Ascending aorta (tissue), 2 donors: Measurements from ENCODE around the gene STAC. TPM values are rescaled to one million over a fixed set of nuclear protein-coding genes. Genes with fewer than 3 reads are reported as not detected.
"Not testable (repeated sequence)": the region's sequence is repeated elsewhere in the genome, so short reads cannot be mapped to it uniquely, and the experiment has no call there.

Experiments
- DNase-seq, 2 donors: peaks; one replicate each; pipeline ENCODE4 v3.0.0-alpha.2; 2019; ENCODE audit warnings: low spot score in 2 of 2
- H3K27ac ChIP-seq, 2 donors: fragments of 200-600 bp; sonication (generic); one replicate each; pipeline ENCODE4 v1.5.1; 2016 to 2017; ENCODE audit warnings: mild to moderate bottlenecking in 1 of 2
- H3K27me3 ChIP-seq: fragments of 200-600 bp; sonication (generic); one replicate; pipeline ENCODE4 v1.5.1; 2017
- H3K36me3 ChIP-seq, 2 donors: fragments of 200-600 bp; sonication (generic); one replicate each; pipeline ENCODE4 v1.5.1; 2016
- H3K4me1 ChIP-seq, 2 donors: fragments of 200-600 bp; sonication (generic); one replicate each; pipeline ENCODE4 v1.5.1; 2016 to 2017; ENCODE audit warnings: mild to moderate bottlenecking in 1 of 2
- H3K4me3 ChIP-seq, 2 donors: fragments of 200-600 bp; sonication (generic); one replicate each; pipeline ENCODE4 v1.5.1; 2016 to 2017; ENCODE audit warnings: mild to moderate bottlenecking in 1 of 2
- H3K9me3 ChIP-seq, 2 donors: fragments of 200-600 bp; sonication (generic); one replicate each; pipeline ENCODE4 v1.5.1; 2016
- intact Hi-C: fragments of 100-400 bp; cut with DNase I; formaldehyde crosslinking; loops from one replicate; pipeline ENCODE4 v1.15.1; 2023
- total RNA-seq: library from RNA; depleted of rRNA; stranded (reverse); fragments of >200 nt; gene quantifications from one replicate; pipeline ENCODE4 v1.1.0, GENCODE V29; 2016
- TF ChIP-seq, protein P1 (sequence below), 3 experiments: fragments of 200-600 bp in 2 of 3; fragments of 450-650 bp in 1 of 3; sonication (generic) in 2 of 3; IDR thresholded peaks; one replicate each; pipeline ENCODE4 v1.5.1; 2016 to 2019; ENCODE audit warnings: antibody characterized with exemption in 3 of 3, mild to moderate bottlenecking in 1 of 3, moderate library complexity in 1 of 3

Gene STAC
- total RNA-seq, 1 donor from 2014 or later: 16.0 TPM

DNA sequence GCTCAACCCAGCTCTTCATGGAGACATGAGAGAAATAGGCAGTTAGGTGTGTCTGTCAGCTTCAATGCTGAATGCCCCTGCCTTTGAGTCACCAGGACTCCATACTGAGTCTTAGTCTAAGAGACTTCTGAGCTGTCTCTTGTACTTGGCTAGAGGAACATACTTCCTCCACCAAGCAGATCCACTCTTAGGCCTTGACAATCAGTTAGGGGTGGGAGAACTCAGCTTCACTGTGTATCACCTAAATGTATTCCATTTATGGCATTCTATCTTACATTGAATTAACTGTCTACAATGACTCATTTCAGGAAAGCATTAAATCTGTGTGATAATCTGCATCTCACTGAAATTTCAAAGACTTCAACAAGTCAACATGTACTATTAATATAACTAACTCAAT lies 66.0 kb downstream of the STAC start:
- Histone ChIP-seq H3K27me3 (no peaks in the 10 kb centered on the region), H3K4me3 (no peak overlapping the region), H3K27ac (peak overlapping the region in 1 of 2 donors; percentile 27), H3K9me3 (no peaks in the 10 kb centered on the region), H3K36me3 (peaks cover 0 to 13% of the 10 kb centered on the region in 2 donors), H3K4me1 (no peaks in the 10 kb centered on the region)
- DNase-seq: no peak
- TF ChIP-seq, protein P1, sequence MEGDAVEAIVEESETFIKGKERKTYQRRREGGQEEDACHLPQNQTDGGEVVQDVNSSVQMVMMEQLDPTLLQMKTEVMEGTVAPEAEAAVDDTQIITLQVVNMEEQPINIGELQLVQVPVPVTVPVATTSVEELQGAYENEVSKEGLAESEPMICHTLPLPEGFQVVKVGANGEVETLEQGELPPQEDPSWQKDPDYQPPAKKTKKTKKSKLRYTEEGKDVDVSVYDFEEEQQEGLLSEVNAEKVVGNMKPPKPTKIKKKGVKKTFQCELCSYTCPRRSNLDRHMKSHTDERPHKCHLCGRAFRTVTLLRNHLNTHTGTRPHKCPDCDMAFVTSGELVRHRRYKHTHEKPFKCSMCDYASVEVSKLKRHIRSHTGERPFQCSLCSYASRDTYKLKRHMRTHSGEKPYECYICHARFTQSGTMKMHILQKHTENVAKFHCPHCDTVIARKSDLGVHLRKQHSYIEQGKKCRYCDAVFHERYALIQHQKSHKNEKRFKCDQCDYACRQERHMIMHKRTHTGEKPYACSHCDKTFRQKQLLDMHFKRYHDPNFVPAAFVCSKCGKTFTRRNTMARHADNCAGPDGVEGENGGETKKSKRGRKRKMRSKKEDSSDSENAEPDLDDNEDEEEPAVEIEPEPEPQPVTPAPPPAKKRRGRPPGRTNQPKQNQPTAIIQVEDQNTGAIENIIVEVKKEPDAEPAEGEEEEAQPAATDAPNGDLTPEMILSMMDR (IDR thresholded peaks at IDR 0.05): no peak
- intact Hi-C loops: no loop called here

DNA sequence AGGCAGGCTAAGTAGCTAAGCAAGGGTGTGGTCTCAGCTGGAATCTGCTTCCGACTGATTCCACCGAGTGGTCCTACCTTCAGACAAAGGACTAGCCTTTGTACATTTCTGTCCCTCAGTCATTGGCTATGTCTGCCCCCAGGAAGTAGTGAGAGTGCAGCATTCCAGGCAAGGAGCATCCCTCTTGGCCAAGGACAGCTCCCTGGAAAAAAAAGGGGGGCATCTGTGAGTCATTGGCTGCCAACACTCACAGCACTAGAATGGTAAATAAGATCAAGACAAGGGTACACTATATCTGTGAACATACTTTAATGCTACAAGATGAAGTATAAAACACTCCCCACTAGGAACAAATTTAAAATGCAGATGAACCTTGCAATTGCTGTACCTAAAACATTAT lies 66.8 kb downstream of the STAC start:
- H3K36me3 ChIP-seq: peaks cover 0 to 13% of the 10 kb centered on the region in 2 donors
- no peaks in the 10 kb centered on the region for H3K9me3 ChIP-seq
- no peak overlapping the region for H3K27ac ChIP-seq
- intact Hi-C loops: no loop called here
- no peaks in the 10 kb centered on the region for H3K4me1 ChIP-seq
- no peak for DNase-seq
- no peak overlapping the region for H3K4me3 ChIP-seq
- no peaks in the 10 kb centered on the region for H3K27me3 ChIP-seq
- TF ChIP-seq, protein P1 (IDR thresholded peaks at IDR 0.05): no peak

DNA sequence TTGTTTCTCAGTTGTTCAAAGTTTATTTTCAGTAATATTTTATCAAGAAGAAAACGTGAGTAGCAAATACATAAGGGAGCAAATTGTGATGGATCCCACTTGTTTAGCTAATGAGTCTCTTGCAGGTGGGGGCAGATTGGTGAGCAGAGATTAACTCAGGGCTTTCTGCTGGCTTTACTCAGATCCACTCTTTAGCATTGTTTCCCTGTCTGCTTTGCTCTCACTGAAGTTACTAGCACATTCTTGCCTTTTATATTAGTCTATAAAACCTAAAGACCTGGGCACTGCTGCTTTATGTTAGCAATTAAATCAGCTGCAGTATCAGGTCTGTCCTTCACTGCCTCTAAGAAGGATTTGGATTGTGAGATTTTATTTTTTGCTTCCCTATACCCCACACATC lies 71.5 kb downstream of the STAC start:
- DNase-seq: no peak
- Histone ChIP-seq H3K4me1 (peaks cover 0 to 4% of the 10 kb centered on the region in 2 donors), H3K4me3 (no peak overlapping the region), H3K36me3 (peaks cover 0 to 4% of the 10 kb centered on the region in 2 donors), H3K27me3 (no peaks in the 10 kb centered on the region), H3K27ac (no peak overlapping the region), H3K9me3 (no peaks in the 10 kb centered on the region)
- TF ChIP-seq, protein P1 (IDR thresholded peaks at IDR 0.05): no peak
- intact Hi-C loops: no loop called here

DNA sequence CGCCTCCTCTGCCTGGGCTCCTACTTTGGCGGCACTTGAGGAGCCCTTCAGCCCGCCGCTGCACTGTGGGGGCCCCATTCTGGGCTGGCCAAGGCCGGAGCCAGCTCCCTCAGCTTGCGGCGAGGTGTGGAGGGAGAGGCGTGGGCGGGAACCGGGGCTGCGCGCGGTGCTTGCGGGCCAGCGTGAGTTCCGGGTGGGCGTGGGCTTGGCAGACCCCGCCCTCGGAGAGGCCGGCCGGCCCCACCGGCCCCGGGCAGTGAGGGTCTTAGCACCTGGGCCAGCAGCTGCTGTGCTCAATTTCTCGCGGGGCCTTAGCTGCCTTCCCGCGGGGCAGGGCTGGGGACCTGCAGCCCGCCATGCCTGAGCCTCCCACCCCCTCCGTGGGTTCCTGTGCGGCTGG lies 72.9 kb downstream of the STAC start:
- H3K27me3 ChIP-seq, intact Hi-C loops, DNase-seq, H3K36me3 ChIP-seq, H3K9me3 ChIP-seq, H3K4me3 ChIP-seq, H3K27ac ChIP-seq: not testable (repeated sequence)
- peaks cover 0 to 12% of the 10 kb centered on the region in 2 donors for H3K4me1 ChIP-seq

DNA sequence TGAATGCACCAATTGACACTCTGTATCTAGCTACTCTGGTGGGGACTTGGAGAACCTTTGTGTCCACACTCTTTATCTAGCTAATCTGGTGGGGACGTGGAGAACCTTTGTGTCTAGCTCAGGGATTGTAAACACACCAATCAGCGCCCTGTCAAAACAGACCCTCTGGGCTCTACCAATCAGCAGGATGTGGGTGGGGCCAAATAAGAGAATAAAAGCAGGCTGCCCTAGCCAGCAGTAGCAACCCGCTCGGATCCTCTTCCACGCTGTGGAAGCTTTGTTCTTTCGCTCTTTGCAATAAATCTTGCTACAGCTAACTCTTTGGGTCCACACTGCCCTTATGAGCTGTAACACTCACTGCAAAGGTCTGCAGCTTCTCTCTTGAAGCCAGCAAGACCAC lies 73.6 kb downstream of the STAC start:
- DNase-seq, H3K27ac ChIP-seq, intact Hi-C loops, H3K4me3 ChIP-seq, H3K9me3 ChIP-seq, H3K36me3 ChIP-seq, H3K27me3 ChIP-seq: not testable (repeated sequence)
- H3K4me1 ChIP-seq: peaks cover 0 to 17% of the 10 kb centered on the region in 2 donors

DNA sequence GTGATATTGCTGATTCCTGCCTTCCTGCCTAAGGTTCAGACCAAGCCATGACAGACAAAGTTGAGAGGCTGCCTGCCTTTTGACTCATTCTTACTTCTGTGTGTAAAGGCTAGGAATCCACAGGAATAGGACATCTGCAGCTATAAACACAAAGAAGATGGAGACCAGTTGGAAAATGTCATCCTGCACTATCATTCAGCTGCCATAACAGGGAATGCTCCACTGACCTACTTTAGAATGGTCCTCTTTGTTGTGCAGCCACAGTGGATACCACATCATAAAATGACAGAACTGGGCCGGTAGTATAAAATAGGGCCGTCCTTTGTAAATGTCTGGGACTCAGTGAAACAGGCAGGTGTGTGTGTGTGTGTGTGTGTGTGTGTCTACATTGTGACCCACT lies 75.1 kb downstream of the STAC start:
- Histone ChIP-seq H3K36me3 (peaks cover 0 to 4% of the 10 kb centered on the region in 2 donors), H3K27ac (no peak overlapping the region)

More for the DNA sequence above, 75.1 kb downstream of the STAC start:
- no peaks in the 10 kb centered on the region for H3K9me3 ChIP-seq
- no peaks in the 10 kb centered on the region for H3K27me3 ChIP-seq
- TF ChIP-seq, protein P1 (IDR thresholded peaks at IDR 0.05): no peak
- DNase-seq: no peak
- no peak overlapping the region for H3K4me3 ChIP-seq
- intact Hi-C loops: no loop called here
- peaks cover 0 to 17% of the 10 kb centered on the region in 2 donors for H3K4me1 ChIP-seq
